Measurements from ENCODE around the gene NAT16.

GRCh38 chr7:101211501-101211900, 31.4 kb upstream of the NAT16 start:
- no peak for TF ChIP-seq EZH2 (IDR thresholded peaks at IDR 0.05; ENCODE audit: borderline replicate concordance, low read depth, low read length, severe bottlenecking)
- no peak for TF ChIP-seq CTCF (IDR thresholded peaks at IDR 0.05; ENCODE audit: borderline replicate concordance, extremely low read depth, low read length, poor library complexity, severe bottlenecking)

Measured in DND-41 (cell line).